Panc1 (cell line): ENCODE measurements around the gene C18orf54.

Experiments
- CTCF ChIP-seq: fragments of 450-650 bp; IDR thresholded peaks from 2 replicates; pipeline ENCODE4 v1.5.1; 2017; ENCODE audit warnings: mild to moderate bottlenecking
- POLR2AphosphoS5 ChIP-seq: IDR thresholded peaks from 2 replicates; pipeline ENCODE4 v1.6.1; 2012; ENCODE audit warnings: mild to moderate bottlenecking, low read depth, low read length, moderate library complexity
- TCF7L2 ChIP-seq: IDR thresholded peaks from 2 replicates; pipeline ENCODE4 v1.6.1; 2011; ENCODE audit warnings: mild to moderate bottlenecking, low read depth, low read length, inconsistent platforms

- TF ChIP-seq CTCF = no peak
- no peak for TF ChIP-seq TCF7L2
- no peak for TF ChIP-seq POLR2AphosphoS5
Observed at GRCh38 chr18:54382733-54383252, 25.1 kb downstream of the C18orf54 start.
